Measurements from ENCODE around the gene G6PC2. TPM values are rescaled to one million over a fixed set of nuclear protein-coding genes. Genes with fewer than 3 reads are reported as not detected.

Gene G6PC2
- total and polyA plus RNA-seq, 2 donors (not counting 1 experiment from before 2014, with no cell fraction given) = not detected

- Histone ChIP-seq H3K4me1 (ENCODE audit: control insufficient read depth in 2 of 2, insufficient read depth in 2 of 2, low read length in 2 of 2) (no peaks in the 10 kb centered on the region), H3K4me2 (replicated peaks; ENCODE audit: low read depth, low read length, poor library complexity, severe bottlenecking) (no peak overlapping the region), H3K36me3 (replicated peaks in 1 of 2; ENCODE audit: control extremely low read depth in 1 of 2, control insufficient read depth in 1 of 2, extremely low read depth in 1 of 2, insufficient read depth in 2 of 2, low read length in 1 of 2) (no peaks in the 10 kb centered on the region), H3K9ac (ENCODE audit: low read length) (no peak overlapping the region), H2AFZ (ENCODE audit: insufficient read depth, low read depth, low read length, poor library complexity, severe bottlenecking) (no peak overlapping the region), H3K79me2 (ENCODE audit: control insufficient read depth, insufficient read depth, low read length) (no peaks in the 10 kb centered on the region), H3K27ac (ENCODE audit: low read length in 2 of 2) (no peak overlapping the region), H3K9me3 (ENCODE audit: control extremely low read depth in 1 of 3, control insufficient read depth in 2 of 3, insufficient read depth in 1 of 3, low read length in 2 of 3) (no peaks in the 10 kb centered on the region), H4K20me1 (ENCODE audit: control insufficient read depth, insufficient read depth, low read length, poor library complexity, severe bottlenecking) (no peaks in the 10 kb centered on the region), H3K27me3 (replicated peaks in 1 of 4; ENCODE audit: control extremely low read depth in 1 of 4, control insufficient read depth in 3 of 4, insufficient read depth in 4 of 4, low read length in 3 of 4) (no peaks in the 10 kb centered on the region), H3K4me3 (ENCODE audit: control extremely low read depth in 1 of 5, extremely low read depth in 1 of 5, insufficient read depth in 1 of 5, low read depth in 2 of 5, low read length in 4 of 5) (no peak overlapping the region)
- POLR2A ChIA-PET = no interaction called here
- no peaks in the 10 kb centered on the region for H3K9me3 Mint-ChIP-seq (ENCODE audit: insufficient read depth)
- DNase-seq = no peak
- no peak overlapping the region for H3K27ac Mint-ChIP-seq
- WGBS (ENCODE audit: insufficient coverage) = no CpG with 5 or more reads among the region's 1 CpG
- CTCF ChIA-PET = interaction anchor here (1.8 to 2.0 kb wide), 2 partner anchors 11 to 20 kb away, joined by 5 to 8 read pairs; no protein-coding TSS in a partner anchor
- ATAC-seq (ENCODE audit: low read depth) = no peak
- no peaks in the 10 kb centered on the region for H3K4me1 Mint-ChIP-seq
- intact Hi-C loops (cut with micrococcal nuclease) = no loop called here
- H3K27me3 Mint-ChIP-seq = no peaks in the 10 kb centered on the region
- H3K4me3 Mint-ChIP-seq = no peak overlapping the region
- no peak for TF ChIP-seq EZH2 (IDR thresholded peaks at IDR 0.05; ENCODE audit: borderline replicate concordance, insufficient read depth, low read depth, low read length, poor library complexity, severe bottlenecking)
- no peak for TF ChIP-seq CTCF (IDR thresholded peaks at IDR 0.05)
These were observed 38.0 kb downstream of the G6PC2 start for GRCh38 chr2:168939061-168939460.

- DNase-seq = no peak
- Histone ChIP-seq H3K79me2 (ENCODE audit: control insufficient read depth, insufficient read depth, low read length) (no peaks in the 10 kb centered on the region), H3K9me3 (ENCODE audit: control extremely low read depth in 1 of 3, control insufficient read depth in 2 of 3, insufficient read depth in 1 of 3, low read length in 2 of 3) (no peaks in the 10 kb centered on the region), H3K9ac (ENCODE audit: low read length) (no peak overlapping the region), H3K4me1 (ENCODE audit: control insufficient read depth in 2 of 2, insufficient read depth in 2 of 2, low read length in 2 of 2) (no peaks in the 10 kb centered on the region), H3K4me2 (replicated peaks; ENCODE audit: low read depth, low read length, poor library complexity, severe bottlenecking) (no peak overlapping the region), H3K4me3 (ENCODE audit: control extremely low read depth in 1 of 5, extremely low read depth in 1 of 5, insufficient read depth in 1 of 5, low read depth in 2 of 5, low read length in 4 of 5) (no peak overlapping the region), H3K27ac (ENCODE audit: low read length in 2 of 2) (no peak overlapping the region), H3K27me3 (replicated peaks in 1 of 4; ENCODE audit: control extremely low read depth in 1 of 4, control insufficient read depth in 3 of 4, insufficient read depth in 4 of 4, low read length in 3 of 4) (no peaks in the 10 kb centered on the region), H3K36me3 (replicated peaks in 1 of 2; ENCODE audit: control extremely low read depth in 1 of 2, control insufficient read depth in 1 of 2, extremely low read depth in 1 of 2, insufficient read depth in 2 of 2, low read length in 1 of 2) (no peaks in the 10 kb centered on the region), H4K20me1 (ENCODE audit: control insufficient read depth, insufficient read depth, low read length, poor library complexity, severe bottlenecking) (no peaks in the 10 kb centered on the region), H2AFZ (ENCODE audit: insufficient read depth, low read depth, low read length, poor library complexity, severe bottlenecking) (no peak overlapping the region)
- no peaks in the 10 kb centered on the region for H3K27me3 Mint-ChIP-seq
- H3K9me3 Mint-ChIP-seq (ENCODE audit: insufficient read depth) = no peaks in the 10 kb centered on the region
- no CpG with 5 or more reads among the region's 4 CpGs for WGBS (ENCODE audit: insufficient coverage)
- H3K27ac Mint-ChIP-seq = no peak overlapping the region
- CTCF ChIA-PET = interaction anchor here (1.8 to 2.0 kb wide), 2 partner anchors 12 to 21 kb away, joined by 5 to 8 read pairs; no protein-coding TSS in a partner anchor
- no peak for TF ChIP-seq EZH2 (IDR thresholded peaks at IDR 0.05; ENCODE audit: borderline replicate concordance, insufficient read depth, low read depth, low read length, poor library complexity, severe bottlenecking)
- no peak for TF ChIP-seq CTCF (IDR thresholded peaks at IDR 0.05)
- no peak overlapping the region for H3K4me3 Mint-ChIP-seq
- intact Hi-C loops (cut with micrococcal nuclease) = no loop called here
- no peaks in the 10 kb centered on the region for H3K4me1 Mint-ChIP-seq
- POLR2A ChIA-PET = no interaction called here
- no peak for ATAC-seq (ENCODE audit: low read depth)
These were observed 38.8 kb downstream of the G6PC2 start for GRCh38 chr2:168939918-168940317.
